Common myeloid progenitor, CD34-positive (primary cell): ENCODE results near the gene TNNI2.
"Not testable (repeated sequence)": the region's sequence is repeated elsewhere in the genome, so short reads cannot be mapped to it uniquely, and the experiment has no call there.

ENCODE experiments used
- CTCF ChIA-PET: fragments of 350-600 bp; sonication (Branson Sonifier 250); formaldehyde crosslinking; loops from one replicate; lab custom pipeline; 2021; ENCODE audit warnings: antibody characterized with exemption; lab: Charles Lee
- POLR2A ChIA-PET: fragments of 350-600 bp; sonication (Branson Sonifier 250); formaldehyde crosslinking; loops from one replicate; lab custom pipeline; 2021; ENCODE audit warnings: antibody characterized with exemption; lab: Charles Lee
- DNase-seq, 3 donors: peaks; one replicate each; pipeline versions ENCODE4 v3.0.0 to v3.0.0-alpha.2; 2013
- H3K27ac ChIP-seq, 2 experiments: 1 replicate in 1 of 2; 2 replicates in 1 of 2; pipeline ENCODE4 v1.7.0; 2013; ENCODE audit warnings: inconsistent platforms in 2 of 2, low read length in 2 of 2, mild to moderate bottlenecking in 2 of 2, low read depth in 1 of 2, moderate library complexity in 1 of 2; ENCODE audit not compliant: severe bottlenecking in 2 of 2, insufficient read depth in 1 of 2, poor library complexity in 1 of 2
- H3K27me3 ChIP-seq, 5 experiments: replicated peaks in 2 of 5; 1 replicate in 3 of 5; 2 replicates in 2 of 5; pipeline versions ENCODE4 v1.6.1 to v1.7.0; 2013; ENCODE audit warnings: low read length in 4 of 5, mild to moderate bottlenecking in 2 of 5, moderate library complexity in 2 of 5, inconsistent platforms in 1 of 5; ENCODE audit not compliant: insufficient read depth in 5 of 5, control insufficient read depth in 4 of 5
- H3K36me3 ChIP-seq, 4 experiments: 1 replicate in 2 of 4; 2 replicates in 2 of 4; pipeline versions ENCODE4 v1.6.1 to v1.7.0; 2013; ENCODE audit warnings: low read length in 3 of 4, control low read depth in 1 of 4, mild to moderate bottlenecking in 1 of 4; ENCODE audit not compliant: control insufficient read depth in 4 of 4, insufficient read depth in 4 of 4
- H3K4me1 ChIP-seq, 4 experiments: 1 replicate in 3 of 4; 2 replicates in 1 of 4; pipeline versions ENCODE4 v1.6.1 to v1.7.1; 2013; ENCODE audit warnings: low read length in 3 of 4, mild to moderate bottlenecking in 3 of 4, control low read depth in 1 of 4, inconsistent platforms in 1 of 4, moderate library complexity in 1 of 4; ENCODE audit not compliant: control insufficient read depth in 4 of 4, insufficient read depth in 4 of 4; ENCODE audit errors: control extremely low read depth in 1 of 4
- H3K4me3 ChIP-seq, 7 experiments: 1 replicate in 4 of 7; 2 replicates in 3 of 7; pipeline versions ENCODE4 v1.5.1 to v1.7.0; 2013; ENCODE audit warnings: mild to moderate bottlenecking in 7 of 7, low read length in 6 of 7, moderate library complexity in 6 of 7, inconsistent platforms in 2 of 7, low read depth in 2 of 7, control low read depth in 1 of 7; ENCODE audit not compliant: insufficient read depth in 4 of 7, control insufficient read depth in 1 of 7; ENCODE audit errors: extremely low read depth in 1 of 7
- H3K9me3 ChIP-seq, 5 experiments: 1 replicate in 4 of 5; 2 replicates in 1 of 5; pipeline versions ENCODE4 v1.6.1 to v1.7.1; 2013; ENCODE audit warnings: low read length in 4 of 5, mild to moderate bottlenecking in 2 of 5, inconsistent platforms in 1 of 5, low read depth in 1 of 5, moderate library complexity in 1 of 5; ENCODE audit not compliant: control insufficient read depth in 4 of 5, insufficient read depth in 2 of 5; ENCODE audit errors: control extremely low read depth in 1 of 5
- WGBS: methylation state at CpG from one replicate; pipeline ENCODE4 v1.1.5; 2013; ENCODE audit not compliant: insufficient coverage; 5-methylcytosine and 5-hydroxymethylcytosine counted together

The TNNI2 gene

DNA sequence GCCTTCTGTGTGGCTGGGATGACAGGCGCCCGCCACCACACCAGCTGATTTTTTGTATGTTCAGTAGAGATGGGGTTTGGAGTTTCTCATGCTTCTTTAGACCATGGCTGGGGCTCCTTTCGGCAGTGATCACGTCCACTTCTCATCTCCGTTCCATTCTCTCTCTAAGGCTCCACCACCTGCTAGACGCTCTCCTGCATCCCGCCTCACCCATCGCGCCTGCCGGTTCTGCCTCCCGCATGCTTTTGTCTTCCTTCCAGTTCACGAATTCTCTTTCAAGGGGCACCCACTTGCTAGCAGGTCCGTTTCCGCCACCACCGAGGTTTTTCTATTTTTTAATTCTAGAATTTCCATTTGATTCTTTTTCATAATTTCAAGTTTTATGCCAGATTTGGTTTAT, 26.0 kb upstream of the TNNI2 start:
- Histone ChIP-seq H3K9me3 (peaks cover 0 to 10% (median 4%) of the 10 kb centered on the region in 5 experiments), H3K27me3 (peaks cover 0 to 26% (median 4%) of the 10 kb centered on the region in 5 experiments), H3K36me3 (no peaks in the 10 kb centered on the region), H3K4me3 (no peak overlapping the region), H3K27ac (no peak overlapping the region), H3K4me1 (peaks cover 0 to 12% (median 4%) of the 10 kb centered on the region in 4 experiments)
- 89% methylated on average over 13 of the region's 15 CpGs for WGBS
- ChIA-PET POLR2A (no interaction called here), CTCF (interaction anchor here (0.8 to 1.2 kb wide), 3 partner anchors 111 to 119 kb away, joined by 3 read pairs; no protein-coding TSS in a partner anchor)
- no peak for DNase-seq

DNA sequence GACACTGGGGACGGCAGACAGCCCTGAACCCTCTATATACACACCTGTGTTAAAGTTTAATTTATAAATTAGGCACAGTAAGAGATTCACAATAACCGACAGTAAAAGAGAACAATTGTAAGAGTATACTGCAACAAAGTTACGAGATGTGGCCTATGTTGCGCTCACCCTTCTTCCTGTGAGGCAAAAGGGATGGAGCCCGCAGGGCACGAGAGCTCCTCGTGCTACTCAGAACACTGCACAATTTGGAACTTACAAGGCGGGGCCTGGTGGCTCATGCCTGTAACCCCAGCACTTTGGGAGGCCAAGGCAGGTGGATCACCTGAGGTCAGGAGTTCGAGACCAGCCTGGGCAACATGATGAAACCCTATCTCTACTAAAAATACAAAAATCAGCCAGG, 25.4 kb upstream of the TNNI2 start:
- DNase-seq, H3K36me3 ChIP-seq, H3K4me3 ChIP-seq, POLR2A ChIA-PET, H3K27ac ChIP-seq: not testable (repeated sequence)
- peaks cover 0 to 12% (median 4%) of the 10 kb centered on the region in 4 experiments for H3K4me1 ChIP-seq
- peaks cover 0 to 26% (median 3%) of the 10 kb centered on the region in 5 experiments for H3K27me3 ChIP-seq
- peaks cover 0 to 12% (median 4%) of the 10 kb centered on the region in 5 experiments for H3K9me3 ChIP-seq
- 100% methylated on average over 7 of the region's 9 CpGs for WGBS
- CTCF ChIA-PET = interaction anchor here (1.2 kb wide), 1 partner anchor 112 kb away, joined by 3 read pairs; no protein-coding TSS in a partner anchor

DNA sequence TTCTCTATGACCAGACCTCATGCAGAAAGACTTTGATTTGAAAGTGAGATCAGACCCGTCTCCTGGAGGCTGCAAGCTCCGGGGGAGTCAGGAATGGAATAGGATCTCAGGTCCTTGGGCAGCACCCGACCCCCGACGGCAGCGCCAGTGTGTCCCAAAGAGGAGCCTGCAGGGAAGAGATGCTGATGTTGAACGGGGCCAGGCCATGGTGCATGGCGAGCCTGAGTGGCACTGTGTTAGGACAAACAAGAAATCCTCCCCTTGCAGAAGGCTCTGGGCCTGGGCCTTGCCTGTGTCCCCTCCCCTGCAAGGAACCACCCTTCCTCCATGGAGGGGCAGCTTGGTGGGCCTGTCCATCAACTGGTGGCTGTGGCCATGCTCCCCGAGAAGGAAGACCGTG, 24.1 kb upstream of the TNNI2 start:
- POLR2A ChIA-PET = no interaction called here
- 96% methylated on average over 10 of the region's 10 CpGs for WGBS
- CTCF ChIA-PET = interaction anchor here (4.7 kb wide), 1 partner anchor 121 kb away, joined by 20 read pairs; no protein-coding TSS in a partner anchor

DNA sequence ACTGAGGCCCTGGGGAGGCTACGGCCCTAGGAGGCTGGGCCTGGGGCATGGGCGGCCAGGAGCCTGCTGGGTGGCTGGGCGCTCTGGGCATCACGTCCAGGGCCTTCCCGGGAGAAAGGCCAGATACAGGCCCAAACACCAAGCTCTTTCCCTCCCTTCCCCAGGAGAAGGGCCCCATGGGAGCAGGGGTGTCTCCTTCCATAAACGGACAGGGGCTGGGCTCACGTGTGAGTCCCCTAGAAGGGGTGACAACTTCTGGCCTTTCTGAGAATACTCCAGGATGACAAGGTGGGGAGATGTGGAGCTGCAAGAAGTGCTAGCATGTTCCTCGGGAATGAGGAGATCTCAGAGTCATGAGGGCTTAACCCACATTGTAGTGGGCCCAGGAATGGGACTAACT, 23.5 kb upstream of the TNNI2 start:
- CTCF ChIA-PET = interaction anchor here (0.7 to 4.7 kb wide), 4 partner anchors 18 to 121 kb away, joined by 3 to 20 read pairs (median 3); no protein-coding TSS in a partner anchor
- WGBS = 100% methylated on average over 8 of the region's 8 CpGs
- H3K27me3 ChIP-seq = peaks cover 0 to 19% (median 3%) of the 10 kb centered on the region in 5 experiments
- H3K9me3 ChIP-seq = peaks cover 0 to 21% (median 12%) of the 10 kb centered on the region in 5 experiments
- H3K4me3 ChIP-seq = no peak overlapping the region
- DNase-seq = no peak
- peaks cover 0 to 12% (median 4%) of the 10 kb centered on the region in 4 experiments for H3K4me1 ChIP-seq
- no peak overlapping the region for H3K27ac ChIP-seq
- H3K36me3 ChIP-seq = no peaks in the 10 kb centered on the region
- POLR2A ChIA-PET = no interaction called here

More for the DNA sequence above, 24.1 kb upstream of the TNNI2 start:
- DNase-seq = no peak
- Histone ChIP-seq H3K27me3 (peaks cover 0 to 21% (median 3%) of the 10 kb centered on the region in 5 experiments), H3K36me3 (no peaks in the 10 kb centered on the region), H3K9me3 (peaks cover 0 to 22% (median 12%) of the 10 kb centered on the region in 5 experiments), H3K27ac (no peak overlapping the region), H3K4me1 (peaks cover 0 to 12% (median 4%) of the 10 kb centered on the region in 4 experiments), H3K4me3 (no peak overlapping the region)

DNA sequence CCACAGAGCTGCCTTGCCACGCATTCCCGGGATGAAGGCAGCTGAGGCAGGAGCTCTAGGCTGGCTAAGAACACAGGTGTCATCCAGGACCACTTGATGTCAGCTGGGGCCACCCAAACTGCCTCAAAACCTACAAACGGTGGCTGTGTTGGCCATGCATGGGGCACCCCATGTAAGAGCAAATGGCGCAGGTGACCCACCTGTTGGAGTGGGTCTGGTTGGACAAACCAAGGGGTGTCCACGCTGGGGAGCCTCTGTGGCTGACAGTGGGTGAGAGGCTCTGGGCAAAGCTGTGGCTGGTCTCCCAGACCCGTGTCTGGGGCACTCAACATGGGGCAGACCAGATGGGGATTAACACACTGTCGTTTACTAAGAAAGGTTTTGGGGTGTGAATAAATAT, 23.0 kb upstream of the TNNI2 start:
- Histone ChIP-seq H3K4me1 (peaks cover 0 to 8% (median 4%) of the 10 kb centered on the region in 4 experiments), H3K36me3 (no peaks in the 10 kb centered on the region), H3K4me3 (no peak overlapping the region), H3K9me3 (peaks cover 0 to 21% (median 12%) of the 10 kb centered on the region in 5 experiments), H3K27me3 (peaks cover 0 to 17% (median 3%) of the 10 kb centered on the region in 5 experiments), H3K27ac (no peak overlapping the region)
- CTCF ChIA-PET = interaction anchor here (0.7 to 4.7 kb wide), 5 partner anchors 10 to 122 kb away, joined by 3 to 20 read pairs (median 3); no protein-coding TSS in a partner anchor
- DNase-seq = no peak
- POLR2A ChIA-PET = no interaction called here
- WGBS = 94% methylated on average over 7 of the region's 7 CpGs

DNA sequence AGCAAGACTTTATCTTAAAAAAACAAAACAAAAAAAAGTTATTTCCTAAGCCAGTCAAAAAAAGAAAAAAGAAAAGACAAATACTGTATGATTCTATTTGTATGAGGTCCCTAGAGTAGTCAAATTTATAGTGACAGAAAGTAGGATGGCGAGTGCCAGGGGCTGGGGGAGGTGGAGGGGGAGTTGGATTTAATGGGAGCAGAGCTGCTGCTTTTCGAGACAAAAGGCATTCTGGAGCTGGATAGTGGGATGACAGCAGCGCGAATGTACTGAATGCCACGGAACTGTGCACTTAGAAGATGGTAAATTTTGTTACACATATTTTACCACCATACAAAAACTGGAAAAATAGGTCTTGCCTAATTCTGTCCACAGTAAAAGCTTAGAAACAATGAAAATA, 21.8 kb upstream of the TNNI2 start:
- no peak for DNase-seq
- ChIA-PET POLR2A (no interaction called here), CTCF (interaction anchor here (0.9 to 4.7 kb wide), 6 partner anchors 9 to 164 kb away, joined by 3 to 20 read pairs (median 4); no protein-coding TSS in a partner anchor)
- Histone ChIP-seq H3K9me3 (peaks cover 0 to 20% (median 11%) of the 10 kb centered on the region in 5 experiments), H3K27me3 (peaks cover 0 to 17% (median 3%) of the 10 kb centered on the region in 5 experiments), H3K4me1 (no peaks in the 10 kb centered on the region), H3K27ac (no peak overlapping the region), H3K36me3 (no peaks in the 10 kb centered on the region), H3K4me3 (no peak overlapping the region)
- WGBS = 94% methylated on average over 5 of the region's 5 CpGs

DNA sequence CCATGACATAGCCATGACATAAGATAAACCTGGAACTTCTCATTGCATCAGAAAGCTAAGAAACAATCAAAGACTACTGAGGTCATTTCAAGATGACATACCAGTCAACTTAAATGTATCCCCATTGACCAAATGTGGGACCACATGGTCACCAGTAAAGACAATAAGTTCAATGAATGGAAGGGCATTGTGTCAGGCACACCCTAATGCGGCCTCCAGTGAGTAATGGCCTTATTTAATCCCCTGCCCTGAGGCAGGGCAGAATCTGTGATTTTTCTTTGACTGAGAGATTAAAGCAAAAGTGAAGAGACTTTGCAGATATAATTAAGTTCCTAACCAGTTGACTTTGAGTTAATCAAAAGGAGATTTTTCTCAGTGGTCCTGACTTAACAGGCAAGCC, 21.3 kb upstream of the TNNI2 start:
- Histone ChIP-seq H3K4me3 (no peak overlapping the region), H3K27me3 (peaks cover 0 to 17% (median 3%) of the 10 kb centered on the region in 5 experiments), H3K9me3 (peaks cover 0 to 16% (median 7%) of the 10 kb centered on the region in 5 experiments), H3K27ac (no peak overlapping the region), H3K4me1 (no peaks in the 10 kb centered on the region), H3K36me3 (no peaks in the 10 kb centered on the region)
- CTCF ChIA-PET = interaction anchor here (0.9 to 4.7 kb wide), 6 partner anchors 9 to 164 kb away, joined by 3 to 20 read pairs (median 4); partner anchors contain the start of gene SYT8
- DNase-seq = no peak
- POLR2A ChIA-PET = no interaction called here
- 88% methylated on average over 1 of the region's 1 CpG for WGBS
